Panc1 (cell line): Measurements from ENCODE around the gene TOP3A. TPM values are rescaled to one million over a fixed set of nuclear protein-coding genes. Genes with fewer than 3 reads are reported as not detected.

Experiments
- ATAC-seq: fragments of 200-7000 bp; cut with Tn5 transposase; 2 replicates; pipeline ENCODE4 v1.9.1; 2020; ENCODE audit warnings: mild to moderate bottlenecking, moderate library complexity
- BruUV-seq: library from RNA; stranded (reverse); fragments of 400-500 nt; replicated peaks from 2 replicates; lab custom pipeline; 2021; lab: Mats Ljungman, UMichigan
- CTCF ChIA-PET: fragments of 300-600 bp; sonication (Branson Sonifier 250); formaldehyde crosslinking; loops from one replicate; lab custom pipeline; 2022; ENCODE audit warnings: antibody characterized with exemption; lab: Charles Lee
- POLR2A ChIA-PET: fragments of 300-600 bp; sonication (Branson Sonifier 250); formaldehyde crosslinking; loops from one replicate; lab custom pipeline; 2022; ENCODE audit warnings: antibody characterized with exemption; lab: Charles Lee
- DNase-seq: peaks from one replicate; pipeline ENCODE4 v3.0.0-alpha.2; 2010; ENCODE audit warnings: low read depth, low spot score
- H3K27ac ChIP-seq: 2 replicates; pipeline ENCODE4 v1.5.1; 2011; ENCODE audit warnings: mild to moderate bottlenecking, low read length, inconsistent platforms
- H3K27me3 ChIP-seq: fragments of 200-500 bp; sonication (Bioruptor generic); 2 replicates; pipeline ENCODE4 v1.6.0; 2014; ENCODE audit warnings: low read length, inconsistent platforms; ENCODE audit not compliant: control insufficient read depth, insufficient read depth
- H3K36me3 ChIP-seq: fragments of 200-500 bp; sonication (Bioruptor generic); 2 replicates; pipeline ENCODE4 v1.5.1; 2014; ENCODE audit warnings: inconsistent platforms, mild to moderate bottlenecking, low read length, moderate library complexity; ENCODE audit not compliant: control insufficient read depth, insufficient read depth
- H3K4me1 ChIP-seq: 2 replicates; pipeline ENCODE4 v1.5.1; 2011; ENCODE audit warnings: inconsistent platforms, mild to moderate bottlenecking, low read length, moderate library complexity; ENCODE audit not compliant: control insufficient read depth, insufficient read depth
- H3K4me3 ChIP-seq, 2 experiments: 2 replicates each; pipeline ENCODE4 v1.5.1; 2011 to 2012; ENCODE audit warnings: low read depth in 2 of 2, low read length in 2 of 2, mild to moderate bottlenecking in 2 of 2, inconsistent platforms in 1 of 2, moderate library complexity in 1 of 2
- H3K9me3 ChIP-seq: fragments of 200-500 bp; sonication (Bioruptor generic); 2 replicates; pipeline ENCODE4 v1.5.1; 2014; ENCODE audit warnings: low read depth, mild to moderate bottlenecking, inconsistent platforms, low read length, moderate library complexity; ENCODE audit not compliant: control insufficient read depth, insufficient read depth
- POLR2AphosphoS5 ChIP-seq: IDR thresholded peaks from 2 replicates; pipeline ENCODE4 v1.6.1; 2012; ENCODE audit warnings: mild to moderate bottlenecking, low read depth, low read length, moderate library complexity
- SIN3A ChIP-seq: IDR thresholded peaks from 2 replicates; pipeline ENCODE4 v1.6.1; 2012; ENCODE audit warnings: low read depth, mild to moderate bottlenecking, low read length, moderate library complexity, borderline replicate concordance; ENCODE audit not compliant: insufficient read depth
- TCF7L2 ChIP-seq: IDR thresholded peaks from 2 replicates; pipeline ENCODE4 v1.6.1; 2011; ENCODE audit warnings: mild to moderate bottlenecking, low read depth, low read length, inconsistent platforms
- in situ Hi-C: cut with HindIII; loops from 2 replicates; pipeline ENCODE4 v1.10.0; 2016; ENCODE audit warnings: low sequenced_read_pairs, low pct_unique_long_range_greater_than_20kb
- intact Hi-C: fragments of 100-400 bp; cut with micrococcal nuclease; formaldehyde crosslinking; loops from one replicate; pipeline ENCODE4 v1.10.0; 2022; ENCODE audit not compliant: unreplicated experiment
- total RNA-seq: library from RNA; stranded (reverse); gene quantifications from one replicate; pipeline ENCODE4 v1.2.1, GENCODE V29; 2021; ENCODE audit not compliant: unreplicated experiment
- TF ChIP-seq, protein P1 (sequence below): fragments of 450-650 bp; IDR thresholded peaks from 2 replicates; pipeline ENCODE4 v1.5.1; 2017; ENCODE audit warnings: mild to moderate bottlenecking
- TF ChIP-seq, protein P2 (sequence below), 2 experiments: IDR thresholded peaks; 2 replicates each; pipeline ENCODE4 v1.6.1; 2011 to 2012; ENCODE audit warnings: low read depth in 2 of 2, control low read depth in 1 of 2, low read length in 1 of 2, mild to moderate bottlenecking in 1 of 2, moderate library complexity in 1 of 2; ENCODE audit not compliant: insufficient read depth in 1 of 2

The TOP3A gene
- total RNA-seq, 1 experiment from 2014 or later = 49.3 TPM

- no peak overlapping the region for H3K4me3 ChIP-seq
- no TSS peak for BruUV-seq
- no peak for ATAC-seq
- H3K4me1 ChIP-seq = no peaks in the 10 kb centered on the region
- intact Hi-C loops (no loop called here), in situ Hi-C loops (no loop called here)
- POLR2A ChIA-PET = interaction anchor here (0.6 kb wide), 1 partner anchor 17 kb away, joined by 3 read pairs; no protein-coding TSS in a partner anchor
- H3K27ac ChIP-seq = no peak overlapping the region
- H3K27me3 ChIP-seq = no peaks in the 10 kb centered on the region
- DNase-seq = no peak
- peaks cover 2% of the 10 kb centered on the region; the same call in 1 of the 2 replicates for H3K36me3 ChIP-seq
- CTCF ChIA-PET = no interaction called here
- no peaks in the 10 kb centered on the region for H3K9me3 ChIP-seq
- TF ChIP-seq, protein P1, sequence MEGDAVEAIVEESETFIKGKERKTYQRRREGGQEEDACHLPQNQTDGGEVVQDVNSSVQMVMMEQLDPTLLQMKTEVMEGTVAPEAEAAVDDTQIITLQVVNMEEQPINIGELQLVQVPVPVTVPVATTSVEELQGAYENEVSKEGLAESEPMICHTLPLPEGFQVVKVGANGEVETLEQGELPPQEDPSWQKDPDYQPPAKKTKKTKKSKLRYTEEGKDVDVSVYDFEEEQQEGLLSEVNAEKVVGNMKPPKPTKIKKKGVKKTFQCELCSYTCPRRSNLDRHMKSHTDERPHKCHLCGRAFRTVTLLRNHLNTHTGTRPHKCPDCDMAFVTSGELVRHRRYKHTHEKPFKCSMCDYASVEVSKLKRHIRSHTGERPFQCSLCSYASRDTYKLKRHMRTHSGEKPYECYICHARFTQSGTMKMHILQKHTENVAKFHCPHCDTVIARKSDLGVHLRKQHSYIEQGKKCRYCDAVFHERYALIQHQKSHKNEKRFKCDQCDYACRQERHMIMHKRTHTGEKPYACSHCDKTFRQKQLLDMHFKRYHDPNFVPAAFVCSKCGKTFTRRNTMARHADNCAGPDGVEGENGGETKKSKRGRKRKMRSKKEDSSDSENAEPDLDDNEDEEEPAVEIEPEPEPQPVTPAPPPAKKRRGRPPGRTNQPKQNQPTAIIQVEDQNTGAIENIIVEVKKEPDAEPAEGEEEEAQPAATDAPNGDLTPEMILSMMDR = no peak
- TF ChIP-seq, protein P2, sequence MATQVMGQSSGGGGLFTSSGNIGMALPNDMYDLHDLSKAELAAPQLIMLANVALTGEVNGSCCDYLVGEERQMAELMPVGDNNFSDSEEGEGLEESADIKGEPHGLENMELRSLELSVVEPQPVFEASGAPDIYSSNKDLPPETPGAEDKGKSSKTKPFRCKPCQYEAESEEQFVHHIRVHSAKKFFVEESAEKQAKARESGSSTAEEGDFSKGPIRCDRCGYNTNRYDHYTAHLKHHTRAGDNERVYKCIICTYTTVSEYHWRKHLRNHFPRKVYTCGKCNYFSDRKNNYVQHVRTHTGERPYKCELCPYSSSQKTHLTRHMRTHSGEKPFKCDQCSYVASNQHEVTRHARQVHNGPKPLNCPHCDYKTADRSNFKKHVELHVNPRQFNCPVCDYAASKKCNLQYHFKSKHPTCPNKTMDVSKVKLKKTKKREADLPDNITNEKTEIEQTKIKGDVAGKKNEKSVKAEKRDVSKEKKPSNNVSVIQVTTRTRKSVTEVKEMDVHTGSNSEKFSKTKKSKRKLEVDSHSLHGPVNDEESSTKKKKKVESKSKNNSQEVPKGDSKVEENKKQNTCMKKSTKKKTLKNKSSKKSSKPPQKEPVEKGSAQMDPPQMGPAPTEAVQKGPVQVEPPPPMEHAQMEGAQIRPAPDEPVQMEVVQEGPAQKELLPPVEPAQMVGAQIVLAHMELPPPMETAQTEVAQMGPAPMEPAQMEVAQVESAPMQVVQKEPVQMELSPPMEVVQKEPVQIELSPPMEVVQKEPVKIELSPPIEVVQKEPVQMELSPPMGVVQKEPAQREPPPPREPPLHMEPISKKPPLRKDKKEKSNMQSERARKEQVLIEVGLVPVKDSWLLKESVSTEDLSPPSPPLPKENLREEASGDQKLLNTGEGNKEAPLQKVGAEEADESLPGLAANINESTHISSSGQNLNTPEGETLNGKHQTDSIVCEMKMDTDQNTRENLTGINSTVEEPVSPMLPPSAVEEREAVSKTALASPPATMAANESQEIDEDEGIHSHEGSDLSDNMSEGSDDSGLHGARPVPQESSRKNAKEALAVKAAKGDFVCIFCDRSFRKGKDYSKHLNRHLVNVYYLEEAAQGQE (IDR thresholded peaks at IDR 0.05; ENCODE audit: insufficient read depth in 1 of 2, low read depth in 2 of 2, low read length in 1 of 2) = no peak
- TF ChIP-seq SIN3A = no peak
These were observed 13.9 kb upstream of the TOP3A start for GRCh38 chr17:18328643-18329204.

GRCh38 chr17:18327556-18327955 is 12.8 kb upstream of the TOP3A start:
- Histone ChIP-seq H3K27me3 (no peaks in the 10 kb centered on the region), H3K4me3 (no peak overlapping the region), H3K9me3 (no peaks in the 10 kb centered on the region), H3K27ac (no peak overlapping the region), H3K4me1 (no peaks in the 10 kb centered on the region), H3K36me3 (peaks cover 2% of the 10 kb centered on the region; the same call in 1 of the 2 replicates)
- CTCF ChIA-PET = no interaction called here
- intact Hi-C loops = no loop called here
- TF ChIP-seq SIN3A = no peak
- TF ChIP-seq, protein P1 = no peak
- TF ChIP-seq, protein P2 (IDR thresholded peaks at IDR 0.05; ENCODE audit: insufficient read depth in 1 of 2, low read depth in 2 of 2, low read length in 1 of 2) = no peak
- TF ChIP-seq POLR2AphosphoS5 = no peak
- no peak for TF ChIP-seq TCF7L2
- DNase-seq = no peak
- in situ Hi-C loops = no loop called here
- no peak for ATAC-seq
- no TSS peak for BruUV-seq
- POLR2A ChIA-PET = no interaction called here
